ENCODE measurements around the gene ANO3. TPM values are rescaled to one million over a fixed set of nuclear protein-coding genes. Genes with fewer than 3 reads are reported as not detected.

The ANO3 gene
- total and polyA plus RNA-seq, 4 donors = under 0.01 to 2.0 (median 0.40) TPM

- Histone ChIP-seq H3K4me1 (ENCODE audit: control insufficient read depth in 4 of 4, insufficient read depth in 4 of 4, low read length in 3 of 4) (no peaks in the 10 kb centered on the region), H3K27ac (ENCODE audit: low read depth in 1 of 2, low read length in 2 of 2) (no peak overlapping the region), H3K27me3 (ENCODE audit: control insufficient read depth in 4 of 4, insufficient read depth in 4 of 4, low read length in 3 of 4) (no peaks in the 10 kb centered on the region), H3K9me3 (ENCODE audit: control insufficient read depth in 4 of 4, low read length in 3 of 4) (no peaks in the 10 kb centered on the region), H3K4me3 (ENCODE audit: low read depth in 1 of 3, low read length in 3 of 3) (no peak overlapping the region), H3K36me3 (ENCODE audit: control insufficient read depth in 4 of 4, insufficient read depth in 3 of 4, low read depth in 1 of 4, low read length in 3 of 4) (peaks cover 0 to 2% (median 0%) of the 10 kb centered on the region in 4 donors), H3K9ac (ENCODE audit: low read depth in 1 of 2, low read length in 2 of 2) (no peak overlapping the region)
- WGBS = 58% methylated on average over 2 of the region's 2 CpGs
- no peak for DNase-seq (ENCODE audit: low spot score)
- TF ChIP-seq ATF3 (IDR thresholded peaks at IDR 0.05) = no peak
- no peak for TF ChIP-seq EGR1 (IDR thresholded peaks at IDR 0.05; ENCODE audit: low read depth in 2 of 2)
- TF ChIP-seq GABPA (IDR thresholded peaks at IDR 0.05 in 1 of 2, conservative IDR thresholded peaks at IDR 0.05 in 1 of 2) = no peak
- no peak for TF ChIP-seq MAX (IDR thresholded peaks at IDR 0.05)
- TF ChIP-seq RAD21 (IDR thresholded peaks at IDR 0.05) = no peak
- no peak for TF ChIP-seq REST (IDR thresholded peaks at IDR 0.05)
- TF ChIP-seq JUND (IDR thresholded peaks at IDR 0.05) = no peak
- TF ChIP-seq TAF1 (conservative IDR thresholded peaks at IDR 0.05) = no peak
- TF ChIP-seq, protein P1, sequence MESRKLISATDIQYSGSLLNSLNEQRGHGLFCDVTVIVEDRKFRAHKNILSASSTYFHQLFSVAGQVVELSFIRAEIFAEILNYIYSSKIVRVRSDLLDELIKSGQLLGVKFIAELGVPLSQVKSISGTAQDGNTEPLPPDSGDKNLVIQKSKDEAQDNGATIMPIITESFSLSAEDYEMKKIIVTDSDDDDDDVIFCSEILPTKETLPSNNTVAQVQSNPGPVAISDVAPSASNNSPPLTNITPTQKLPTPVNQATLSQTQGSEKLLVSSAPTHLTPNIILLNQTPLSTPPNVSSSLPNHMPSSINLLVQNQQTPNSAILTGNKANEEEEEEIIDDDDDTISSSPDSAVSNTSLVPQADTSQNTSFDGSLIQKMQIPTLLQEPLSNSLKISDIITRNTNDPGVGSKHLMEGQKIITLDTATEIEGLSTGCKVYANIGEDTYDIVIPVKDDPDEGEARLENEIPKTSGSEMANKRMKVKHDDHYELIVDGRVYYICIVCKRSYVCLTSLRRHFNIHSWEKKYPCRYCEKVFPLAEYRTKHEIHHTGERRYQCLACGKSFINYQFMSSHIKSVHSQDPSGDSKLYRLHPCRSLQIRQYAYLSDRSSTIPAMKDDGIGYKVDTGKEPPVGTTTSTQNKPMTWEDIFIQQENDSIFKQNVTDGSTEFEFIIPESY (IDR thresholded peaks at IDR 0.05) = no peak
- TF ChIP-seq NR2F2 (IDR thresholded peaks at IDR 0.05) = no peak
- TF ChIP-seq, protein P2, sequence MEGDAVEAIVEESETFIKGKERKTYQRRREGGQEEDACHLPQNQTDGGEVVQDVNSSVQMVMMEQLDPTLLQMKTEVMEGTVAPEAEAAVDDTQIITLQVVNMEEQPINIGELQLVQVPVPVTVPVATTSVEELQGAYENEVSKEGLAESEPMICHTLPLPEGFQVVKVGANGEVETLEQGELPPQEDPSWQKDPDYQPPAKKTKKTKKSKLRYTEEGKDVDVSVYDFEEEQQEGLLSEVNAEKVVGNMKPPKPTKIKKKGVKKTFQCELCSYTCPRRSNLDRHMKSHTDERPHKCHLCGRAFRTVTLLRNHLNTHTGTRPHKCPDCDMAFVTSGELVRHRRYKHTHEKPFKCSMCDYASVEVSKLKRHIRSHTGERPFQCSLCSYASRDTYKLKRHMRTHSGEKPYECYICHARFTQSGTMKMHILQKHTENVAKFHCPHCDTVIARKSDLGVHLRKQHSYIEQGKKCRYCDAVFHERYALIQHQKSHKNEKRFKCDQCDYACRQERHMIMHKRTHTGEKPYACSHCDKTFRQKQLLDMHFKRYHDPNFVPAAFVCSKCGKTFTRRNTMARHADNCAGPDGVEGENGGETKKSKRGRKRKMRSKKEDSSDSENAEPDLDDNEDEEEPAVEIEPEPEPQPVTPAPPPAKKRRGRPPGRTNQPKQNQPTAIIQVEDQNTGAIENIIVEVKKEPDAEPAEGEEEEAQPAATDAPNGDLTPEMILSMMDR (IDR thresholded peaks at IDR 0.05; ENCODE audit: low read depth, low read length, missing input control) = no peak
- TF ChIP-seq SP1 (IDR thresholded peaks at IDR 0.05) = no peak
- TF ChIP-seq HNF4G (IDR thresholded peaks at IDR 0.05) = no peak
- TF ChIP-seq RXRA (IDR thresholded peaks at IDR 0.05) = no peak
- TF ChIP-seq YY1 (IDR thresholded peaks at IDR 0.05) = no peak
- TF ChIP-seq FOXA1 (IDR thresholded peaks at IDR 0.05) = no peak
- no peak for TF ChIP-seq FOXA2 (IDR thresholded peaks at IDR 0.05)
- TF ChIP-seq HNF4A (conservative IDR thresholded peaks at IDR 0.05) = no peak
Observed at GRCh38 chr11:26708736-26709456, 377.0 kb downstream of the ANO3 start.
